Coronary artery (tissue), 2 donors: ENCODE measurements around the gene NOG.

ENCODE experiments used
- DNase-seq: peaks from one replicate; pipeline ENCODE4 v3.0.0-alpha.2; 2017; ENCODE audit warnings: low spot score
- H3K27ac ChIP-seq, 2 donors: fragments of 200-600 bp; sonication (generic); one replicate each; pipeline ENCODE4 v1.5.1; 2016 to 2019
- H3K4me3 ChIP-seq: fragments of 200-600 bp; sonication (generic); 2 replicates; pipeline ENCODE4 v1.5.1; 2016; ENCODE audit warnings: mild to moderate bottlenecking, moderate library complexity
- CTCF ChIP-seq: fragments of 200-600 bp; sonication (generic); IDR thresholded peaks from one replicate; pipeline ENCODE4 v1.5.1; 2019; ENCODE audit warnings: antibody characterized with exemption

The NOG gene

DNA sequence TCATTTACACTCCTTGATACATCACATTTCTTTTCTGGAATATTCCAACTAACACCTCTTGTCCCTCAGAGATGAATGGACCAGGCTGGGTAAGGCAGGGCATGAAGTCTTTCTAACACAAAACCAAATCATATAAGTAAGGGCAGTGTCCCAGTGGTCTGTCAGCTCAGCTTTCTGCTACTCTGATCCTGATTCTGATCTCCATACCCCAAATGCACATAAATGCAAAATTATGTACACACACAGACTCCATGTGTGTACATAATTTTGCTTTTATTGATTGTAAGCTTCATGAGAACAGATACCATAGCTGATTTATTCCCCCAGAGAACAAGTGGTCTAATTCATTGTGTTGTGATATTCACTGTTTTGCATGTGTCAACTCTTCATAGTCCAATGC is 47.9 kb downstream of the NOG start:
- H3K27ac ChIP-seq, result no peak overlapping the region
- H3K4me3 ChIP-seq, result no peak overlapping the region
- no peak for DNase-seq
- no peak for TF ChIP-seq CTCF

GRCh38 chr17:56641894-56642293 is 48.4 kb downstream of the NOG start:
- no peak for DNase-seq
- H3K4me3 ChIP-seq, result no peak overlapping the region
- no peak for TF ChIP-seq CTCF
- no peak overlapping the region for H3K27ac ChIP-seq

GRCh38 chr17:56642424-56642823 is 48.9 kb downstream of the NOG start:
- H3K4me3 ChIP-seq, result no peak overlapping the region
- no peak for TF ChIP-seq CTCF
- H3K27ac ChIP-seq, result no peak overlapping the region
- no peak for DNase-seq
